ENCODE data around the gene CRISP1.

DNA sequence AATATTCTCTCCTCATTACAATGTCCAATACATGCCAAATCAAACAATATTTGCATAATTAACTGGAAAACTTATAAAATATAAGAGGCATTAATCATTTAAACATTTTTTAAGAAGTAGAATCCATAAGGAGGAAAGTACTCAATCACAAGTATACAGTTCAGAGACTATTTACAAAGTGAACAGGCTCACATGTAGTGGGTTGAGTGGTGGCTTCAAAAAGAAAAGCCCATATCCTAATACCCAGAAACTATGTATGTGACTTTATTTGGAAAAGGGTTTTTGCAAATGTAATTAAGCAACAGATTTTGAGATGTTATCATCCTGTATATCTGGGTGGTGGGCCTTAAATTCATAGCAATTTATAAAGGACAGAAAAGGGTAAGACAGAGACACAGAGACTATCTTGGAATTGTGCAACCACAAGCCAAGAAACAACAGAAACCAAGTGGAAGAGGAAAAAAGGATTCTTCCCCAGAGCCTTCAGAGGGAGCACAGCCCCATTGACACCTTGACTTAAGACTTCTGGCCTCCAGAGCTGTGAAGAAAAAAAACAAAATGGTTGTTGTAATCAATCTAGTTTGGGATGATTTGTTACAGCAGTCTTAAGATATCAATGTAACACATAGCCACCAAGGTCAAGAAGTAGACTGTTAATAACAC, 32.7 kb upstream of the CRISP1 start:
- TF ChIP-seq, protein P1, sequence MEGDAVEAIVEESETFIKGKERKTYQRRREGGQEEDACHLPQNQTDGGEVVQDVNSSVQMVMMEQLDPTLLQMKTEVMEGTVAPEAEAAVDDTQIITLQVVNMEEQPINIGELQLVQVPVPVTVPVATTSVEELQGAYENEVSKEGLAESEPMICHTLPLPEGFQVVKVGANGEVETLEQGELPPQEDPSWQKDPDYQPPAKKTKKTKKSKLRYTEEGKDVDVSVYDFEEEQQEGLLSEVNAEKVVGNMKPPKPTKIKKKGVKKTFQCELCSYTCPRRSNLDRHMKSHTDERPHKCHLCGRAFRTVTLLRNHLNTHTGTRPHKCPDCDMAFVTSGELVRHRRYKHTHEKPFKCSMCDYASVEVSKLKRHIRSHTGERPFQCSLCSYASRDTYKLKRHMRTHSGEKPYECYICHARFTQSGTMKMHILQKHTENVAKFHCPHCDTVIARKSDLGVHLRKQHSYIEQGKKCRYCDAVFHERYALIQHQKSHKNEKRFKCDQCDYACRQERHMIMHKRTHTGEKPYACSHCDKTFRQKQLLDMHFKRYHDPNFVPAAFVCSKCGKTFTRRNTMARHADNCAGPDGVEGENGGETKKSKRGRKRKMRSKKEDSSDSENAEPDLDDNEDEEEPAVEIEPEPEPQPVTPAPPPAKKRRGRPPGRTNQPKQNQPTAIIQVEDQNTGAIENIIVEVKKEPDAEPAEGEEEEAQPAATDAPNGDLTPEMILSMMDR (IDR thresholded peaks at IDR 0.05; ENCODE audit: extremely low read depth in 1 of 2, insufficient read depth in 1 of 2, low read depth in 1 of 2, low read length in 2 of 2): no peak
- no peak for TF ChIP-seq EZH2 (IDR thresholded peaks at IDR 0.05; ENCODE audit: borderline replicate concordance, low read depth, low read length, severe bottlenecking)
- no peak for TF ChIP-seq POLR2AphosphoS5 (IDR thresholded peaks at IDR 0.05; ENCODE audit: insufficient read depth, low read depth, low read length)

Data from endothelial cell of umbilical vein (primary cell).